ENCODE results near the gene INPP4B.
A peak's percentile ranks its signal among the peaks of the same experiment; 100 is the strongest.

The INPP4B gene

GRCh38 chr4:142358656-142359055, 487.4 kb downstream of the INPP4B start:
- H2BK5ac ChIP-seq (ENCODE audit: low read length), result no peak overlapping the region

DNA sequence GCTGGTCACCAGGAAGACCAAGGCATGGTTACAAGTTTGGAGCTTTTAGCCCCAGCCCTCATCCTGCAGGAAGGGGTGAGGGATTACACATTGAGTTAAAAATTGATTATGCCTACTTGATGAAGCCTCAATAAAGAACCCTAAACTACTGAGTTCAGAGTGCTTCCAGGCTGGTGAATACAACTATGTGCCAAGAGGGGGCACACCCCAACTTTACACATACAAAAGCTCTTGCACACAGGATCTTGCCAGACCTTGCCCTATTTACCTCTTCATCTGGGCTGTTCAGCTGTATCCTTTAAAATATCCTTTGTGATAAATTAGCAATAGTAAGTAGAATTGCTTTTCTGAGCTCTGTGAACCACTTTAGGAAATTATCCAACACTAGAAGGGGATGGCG, 489.3 kb downstream of the INPP4B start:
- Histone ChIP-seq H3K56ac (ENCODE audit: low read length) (no peak overlapping the region), H3K4me2 (ENCODE audit: low read length) (no peak overlapping the region), H3K79me2 (ENCODE audit: control insufficient read depth, insufficient read depth, low read length) (no peaks in the 10 kb centered on the region), H2BK15ac (replicated peaks; ENCODE audit: low read depth) (no peak overlapping the region), H3K36me3 (ENCODE audit: control insufficient read depth, insufficient read depth, low read length) (no peaks in the 10 kb centered on the region), H3K9ac (ENCODE audit: low read length) (no peak overlapping the region), H3K27me3 (ENCODE audit: insufficient read depth, low read length, poor library complexity) (no peaks in the 10 kb centered on the region), H4K5ac (ENCODE audit: low read length) (no peak overlapping the region), H2AK5ac (ENCODE audit: low read length) (no peak overlapping the region), H3K27ac (ENCODE audit: low read depth, low read length) (no peak overlapping the region), H3K18ac (ENCODE audit: low read length) (no peak overlapping the region), H4K8ac (ENCODE audit: low read depth, low read length) (no peak overlapping the region), H3K4me1 (ENCODE audit: control insufficient read depth, low read depth, low read length) (no peaks in the 10 kb centered on the region), H2BK5ac (ENCODE audit: low read length) (no peak overlapping the region), H3K79me1 (ENCODE audit: low read length) (no peaks in the 10 kb centered on the region), H2BK120ac (ENCODE audit: low read depth, low read length) (no peak overlapping the region), H3K4ac (ENCODE audit: low read depth, low read length) (no peak overlapping the region), H3K23ac (ENCODE audit: low read length) (no peak overlapping the region), H3K4me3 (ENCODE audit: low read length) (no peak overlapping the region)
- DNase-seq, result no peak
- no CpG with 5 or more reads among the region's 1 CpG for WGBS (ENCODE audit: extremely low coverage, insufficient coverage, low lambda C conversion rate)

More at GRCh38 chr4:142358656-142359055, 487.4 kb downstream of the INPP4B start:
- no peak for DNase-seq
- H3K23ac ChIP-seq (ENCODE audit: low read length), result no peak overlapping the region
- H2AK5ac ChIP-seq (ENCODE audit: low read length), result no peak overlapping the region
- H3K4me2 ChIP-seq (ENCODE audit: low read length), result no peak overlapping the region
- no peaks in the 10 kb centered on the region for H3K27me3 ChIP-seq (ENCODE audit: insufficient read depth, low read length, poor library complexity)
- no peak overlapping the region for H4K8ac ChIP-seq (ENCODE audit: low read depth, low read length)
- no CpG with 5 or more reads among the region's 4 CpGs for WGBS (ENCODE audit: extremely low coverage, insufficient coverage, low lambda C conversion rate)
- H3K36me3 ChIP-seq (ENCODE audit: control insufficient read depth, insufficient read depth, low read length), result no peaks in the 10 kb centered on the region
- no peak overlapping the region for H3K56ac ChIP-seq (ENCODE audit: low read length)
- no peaks in the 10 kb centered on the region for H3K4me1 ChIP-seq (ENCODE audit: control insufficient read depth, low read depth, low read length)
- no peak overlapping the region for H3K4me3 ChIP-seq (ENCODE audit: low read length)
- no peak overlapping the region for H3K18ac ChIP-seq (ENCODE audit: low read length)
- no peak overlapping the region for H2BK120ac ChIP-seq (ENCODE audit: low read depth, low read length)
- H4K5ac ChIP-seq (ENCODE audit: low read length), result no peak overlapping the region
- H3K9ac ChIP-seq (ENCODE audit: low read length), result no peak overlapping the region
- no peak overlapping the region for H3K27ac ChIP-seq (ENCODE audit: low read depth, low read length)
- H3K79me2 ChIP-seq (ENCODE audit: control insufficient read depth, insufficient read depth, low read length), result no peaks in the 10 kb centered on the region
- no peaks in the 10 kb centered on the region for H3K79me1 ChIP-seq (ENCODE audit: low read length)
- no peak overlapping the region for H3K4ac ChIP-seq (ENCODE audit: low read depth, low read length)
- H2BK15ac ChIP-seq (replicated peaks; ENCODE audit: low read depth), result no peak overlapping the region

DNA sequence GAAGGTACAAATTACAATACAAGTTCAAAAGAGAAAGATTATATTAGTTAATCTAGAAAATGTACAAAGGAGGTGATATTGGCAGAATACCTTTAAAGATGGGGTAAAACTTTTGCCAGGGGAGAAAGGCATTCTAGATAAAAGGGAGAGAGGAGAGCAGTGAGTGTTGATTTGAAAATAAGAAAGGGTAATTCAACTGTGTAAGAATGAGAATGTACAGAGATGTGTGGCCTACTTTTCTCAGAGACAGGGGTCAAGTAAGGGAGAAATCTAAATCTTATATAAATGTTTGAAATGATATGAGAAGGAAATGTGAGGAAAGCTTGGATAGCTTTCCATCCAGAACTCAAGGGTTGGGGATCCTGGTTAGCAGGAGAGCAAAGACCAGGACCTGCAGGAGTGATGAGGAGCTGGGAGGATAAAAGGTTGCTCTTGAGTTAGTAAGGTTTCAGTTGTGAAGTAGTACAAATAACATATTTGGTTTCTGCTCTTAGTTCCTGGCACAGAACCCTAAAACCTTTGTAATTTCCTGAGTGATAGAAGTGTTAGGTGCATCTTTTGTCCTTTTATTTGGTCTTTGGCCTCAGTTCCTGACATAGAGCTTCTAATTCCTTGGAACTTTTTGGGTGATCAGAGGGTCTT, 489.9 kb downstream of the INPP4B start:
- Histone ChIP-seq H3K79me1 (ENCODE audit: low read length) (no peaks in the 10 kb centered on the region), H3K4me1 (ENCODE audit: control insufficient read depth, low read depth, low read length) (no peaks in the 10 kb centered on the region), H3K18ac (ENCODE audit: low read length) (no peak overlapping the region), H3K36me3 (ENCODE audit: control insufficient read depth, insufficient read depth, low read length) (no peaks in the 10 kb centered on the region), H3K79me2 (ENCODE audit: control insufficient read depth, insufficient read depth, low read length) (no peaks in the 10 kb centered on the region), H3K27ac (ENCODE audit: low read depth, low read length) (no peak overlapping the region), H3K27me3 (ENCODE audit: insufficient read depth, low read length, poor library complexity) (no peaks in the 10 kb centered on the region), H4K5ac (ENCODE audit: low read length) (no peak overlapping the region), H2AK5ac (ENCODE audit: low read length) (no peak overlapping the region), H4K8ac (ENCODE audit: low read depth, low read length) (no peak overlapping the region), H2BK15ac (replicated peaks; ENCODE audit: low read depth) (no peak overlapping the region), H3K4me2 (ENCODE audit: low read length) (no peak overlapping the region), H3K9ac (ENCODE audit: low read length) (no peak overlapping the region), H3K23ac (ENCODE audit: low read length) (no peak overlapping the region), H3K4me3 (ENCODE audit: low read length) (no peak overlapping the region), H3K56ac (ENCODE audit: low read length) (no peak overlapping the region), H2BK5ac (ENCODE audit: low read length) (no peak overlapping the region), H3K4ac (ENCODE audit: low read depth, low read length) (no peak overlapping the region), H2BK120ac (ENCODE audit: low read depth, low read length) (no peak overlapping the region)
- no peak for DNase-seq

DNA sequence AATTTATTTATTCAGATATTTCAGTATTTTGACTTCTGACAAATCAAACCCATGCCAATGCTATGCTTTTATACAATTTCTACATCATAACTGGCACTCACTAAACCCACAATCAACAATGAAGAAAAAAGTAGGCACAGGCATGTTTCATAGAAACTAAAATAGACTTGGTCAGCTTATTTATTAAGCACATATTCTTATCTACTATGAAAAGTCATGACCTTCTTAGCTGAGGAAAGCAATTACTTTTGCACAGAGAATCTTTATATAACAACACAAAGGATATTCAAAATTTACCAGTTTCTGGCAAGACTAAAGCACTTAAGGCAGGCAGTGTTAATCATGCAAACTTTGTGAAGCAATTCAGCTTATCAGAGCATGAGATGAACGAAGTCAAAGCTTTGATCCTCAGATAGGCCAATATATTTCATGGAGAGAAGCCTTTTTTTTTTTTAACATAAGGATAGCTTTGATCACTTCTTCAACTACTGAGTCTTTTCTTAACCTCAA, 490.6 kb downstream of the INPP4B start:
- Histone ChIP-seq H3K27ac (ENCODE audit: low read depth, low read length) (no peak overlapping the region), H2BK5ac (ENCODE audit: low read length) (no peak overlapping the region), H3K79me1 (ENCODE audit: low read length) (no peaks in the 10 kb centered on the region), H3K4me1 (ENCODE audit: control insufficient read depth, low read depth, low read length) (no peaks in the 10 kb centered on the region), H4K5ac (ENCODE audit: low read length) (no peak overlapping the region), H3K27me3 (ENCODE audit: insufficient read depth, low read length, poor library complexity) (no peaks in the 10 kb centered on the region), H2AK5ac (ENCODE audit: low read length) (no peak overlapping the region), H3K56ac (ENCODE audit: low read length) (no peak overlapping the region), H4K8ac (ENCODE audit: low read depth, low read length) (no peak overlapping the region), H3K4me2 (ENCODE audit: low read length) (no peak overlapping the region), H3K36me3 (ENCODE audit: control insufficient read depth, insufficient read depth, low read length) (no peaks in the 10 kb centered on the region), H3K4me3 (ENCODE audit: low read length) (no peak overlapping the region), H3K4ac (ENCODE audit: low read depth, low read length) (no peak overlapping the region), H2BK120ac (ENCODE audit: low read depth, low read length) (no peak overlapping the region), H2BK15ac (replicated peaks; ENCODE audit: low read depth) (no peak overlapping the region), H3K18ac (ENCODE audit: low read length) (no peak overlapping the region), H3K79me2 (ENCODE audit: control insufficient read depth, insufficient read depth, low read length) (no peaks in the 10 kb centered on the region), H3K9ac (ENCODE audit: low read length) (no peak overlapping the region), H3K23ac (ENCODE audit: low read length) (no peak overlapping the region)
- no peak for DNase-seq
- no CpG with 5 or more reads among the region's 1 CpG for WGBS (ENCODE audit: extremely low coverage, insufficient coverage, low lambda C conversion rate)

DNA sequence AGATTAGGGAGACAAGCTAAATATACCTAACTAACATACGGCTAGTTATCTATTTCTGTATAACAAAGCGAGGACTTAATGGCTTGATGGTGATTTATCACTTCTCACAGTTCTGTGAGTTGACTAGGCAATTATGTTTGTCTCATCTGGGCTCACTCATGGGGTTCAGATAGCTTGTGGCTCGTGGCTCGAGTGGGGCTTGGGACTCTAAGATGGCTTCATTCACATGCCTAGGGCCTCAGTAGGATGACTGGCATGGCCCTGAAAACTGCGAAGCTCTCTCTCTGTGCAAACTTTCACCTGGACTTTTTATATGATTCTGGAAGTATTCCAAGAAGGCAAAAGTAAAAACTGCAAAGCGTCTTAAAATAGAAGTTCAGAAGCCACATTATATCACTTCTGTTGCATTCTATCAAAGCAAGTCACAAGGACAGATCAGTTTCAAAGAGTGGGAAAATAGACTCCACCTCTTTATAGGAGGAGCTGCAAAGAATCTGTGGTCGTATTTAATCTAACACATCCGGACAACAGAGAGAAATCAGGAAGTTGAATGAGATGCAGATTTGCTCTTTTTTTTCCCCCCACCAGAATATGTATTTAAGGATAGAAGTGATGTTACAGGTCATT, 491.2 kb downstream of the INPP4B start:
- no peak overlapping the region for H3K56ac ChIP-seq (ENCODE audit: low read length)
- no peak overlapping the region for H3K23ac ChIP-seq (ENCODE audit: low read length)
- H2BK15ac ChIP-seq (replicated peaks; ENCODE audit: low read depth), result no peak overlapping the region
- no peak overlapping the region for H3K18ac ChIP-seq (ENCODE audit: low read length)
- H3K4me1 ChIP-seq (ENCODE audit: control insufficient read depth, low read depth, low read length), result no peaks in the 10 kb centered on the region
- no peak overlapping the region for H3K27ac ChIP-seq (ENCODE audit: low read depth, low read length)
- no peak overlapping the region for H3K4me2 ChIP-seq (ENCODE audit: low read length)
- no peaks in the 10 kb centered on the region for H3K79me1 ChIP-seq (ENCODE audit: low read length)
- no peak overlapping the region for H3K9ac ChIP-seq (ENCODE audit: low read length)
- no peaks in the 10 kb centered on the region for H3K79me2 ChIP-seq (ENCODE audit: control insufficient read depth, insufficient read depth, low read length)
- H4K5ac ChIP-seq (ENCODE audit: low read length), result no peak overlapping the region
- no peak overlapping the region for H2AK5ac ChIP-seq (ENCODE audit: low read length)
- no peak overlapping the region for H4K8ac ChIP-seq (ENCODE audit: low read depth, low read length)
- no peaks in the 10 kb centered on the region for H3K27me3 ChIP-seq (ENCODE audit: insufficient read depth, low read length, poor library complexity)
- no peak overlapping the region for H3K4ac ChIP-seq (ENCODE audit: low read depth, low read length)
- H3K36me3 ChIP-seq (ENCODE audit: control insufficient read depth, insufficient read depth, low read length), result no peaks in the 10 kb centered on the region
- no CpG with 5 or more reads among the region's 8 CpGs for WGBS (ENCODE audit: extremely low coverage, insufficient coverage, low lambda C conversion rate)
- H3K4me3 ChIP-seq (ENCODE audit: low read length), result no peak overlapping the region
- no peak for DNase-seq
- no peak overlapping the region for H2BK5ac ChIP-seq (ENCODE audit: low read length)
- H2BK120ac ChIP-seq (ENCODE audit: low read depth, low read length), result no peak overlapping the region

DNA sequence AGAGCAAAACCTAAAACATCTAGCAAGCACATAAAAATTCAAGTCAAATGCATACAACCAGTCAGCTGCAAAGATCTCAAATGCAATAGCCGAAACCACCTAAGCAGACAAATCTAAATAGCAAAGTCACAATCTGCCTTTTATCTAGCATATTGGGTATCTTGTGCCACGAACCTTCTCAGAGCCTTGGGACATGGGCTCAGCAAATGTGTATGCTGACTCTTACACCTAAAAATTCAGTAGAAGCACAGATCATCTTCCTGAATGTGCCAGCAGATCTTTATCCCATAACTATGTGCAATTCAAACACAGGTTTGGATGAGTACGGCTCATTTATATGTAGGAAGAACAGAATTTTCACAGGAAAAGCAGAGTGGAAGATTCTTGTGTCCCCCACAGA, 492.1 kb downstream of the INPP4B start:
- H3K27me3 ChIP-seq (ENCODE audit: insufficient read depth, low read length, poor library complexity), result no peaks in the 10 kb centered on the region
- H3K79me1 ChIP-seq (ENCODE audit: low read length), result no peaks in the 10 kb centered on the region
- H2BK120ac ChIP-seq (ENCODE audit: low read depth, low read length), result no peak overlapping the region
- H2BK15ac ChIP-seq (replicated peaks; ENCODE audit: low read depth), result no peak overlapping the region
- no peak overlapping the region for H4K5ac ChIP-seq (ENCODE audit: low read length)
- WGBS (ENCODE audit: extremely low coverage, insufficient coverage, low lambda C conversion rate), result no CpG with 5 or more reads among the region's 3 CpGs
- H3K9ac ChIP-seq (ENCODE audit: low read length), result no peak overlapping the region
- H3K27ac ChIP-seq (ENCODE audit: low read depth, low read length), result no peak overlapping the region
- H3K36me3 ChIP-seq (ENCODE audit: control insufficient read depth, insufficient read depth, low read length), result no peaks in the 10 kb centered on the region
- DNase-seq, result no peak
- peak overlapping the region; percentile 14 for H3K18ac ChIP-seq (ENCODE audit: low read length)
- no peaks in the 10 kb centered on the region for H3K79me2 ChIP-seq (ENCODE audit: control insufficient read depth, insufficient read depth, low read length)
- H3K56ac ChIP-seq (ENCODE audit: low read length), result no peak overlapping the region
- H3K4me1 ChIP-seq (ENCODE audit: control insufficient read depth, low read depth, low read length), result no peaks in the 10 kb centered on the region
- no peak overlapping the region for H2BK5ac ChIP-seq (ENCODE audit: low read length)
- no peak overlapping the region for H3K4me2 ChIP-seq (ENCODE audit: low read length)
- H2AK5ac ChIP-seq (ENCODE audit: low read length), result no peak overlapping the region
- H3K23ac ChIP-seq (ENCODE audit: low read length), result no peak overlapping the region
- H3K4me3 ChIP-seq (ENCODE audit: low read length), result no peak overlapping the region
- H4K8ac ChIP-seq (ENCODE audit: low read depth, low read length), result no peak overlapping the region
- no peak overlapping the region for H3K4ac ChIP-seq (ENCODE audit: low read depth, low read length)
